Activated B cell treated with CpG ODN at 0.5 μM for 24 hours (primary cell): ENCODE results near the gene ERBB4. TPM values are rescaled to one million over a fixed set of nuclear protein-coding genes. Genes with fewer than 3 reads are reported as not detected.

Experiments used
- ATAC-seq: fragments of 200-7000 bp; cut with Tn5 transposase; one replicate; pipeline ENCODE4 v1.10.0; 2021; ENCODE audit warnings: low read depth, mild to moderate bottlenecking, moderate library complexity
- CTCF ChIA-PET: fragments of 350-600 bp; sonication (Branson Sonifier 250); formaldehyde crosslinking; loops from one replicate; lab custom pipeline; 2021; ENCODE audit warnings: antibody characterized with exemption; lab: Charles Lee
- POLR2A ChIA-PET: fragments of 350-600 bp; sonication (Branson Sonifier 250); formaldehyde crosslinking; loops from one replicate; lab custom pipeline; 2021; ENCODE audit warnings: antibody characterized with exemption; lab: Charles Lee
- DNase-seq: peaks from one replicate; pipeline ENCODE4 v3.0.0; 2022
- H3K27ac Mint-ChIP-seq: one replicate; pipeline ENCODE4 v1.8.0; 2020; ENCODE audit warnings: mixed read lengths
- H3K27me3 Mint-ChIP-seq: one replicate; pipeline ENCODE4 v1.8.0; 2021; ENCODE audit warnings: mixed read lengths
- H3K36me3 Mint-ChIP-seq: one replicate; pipeline ENCODE4 v1.8.0; 2021; ENCODE audit warnings: low read depth, mixed read lengths
- H3K4me1 Mint-ChIP-seq: one replicate; pipeline ENCODE4 v1.8.0; 2021; ENCODE audit warnings: mixed read lengths
- H3K4me3 Mint-ChIP-seq: one replicate; pipeline ENCODE4 v1.8.0; 2020; ENCODE audit warnings: mild to moderate bottlenecking, mixed read lengths
- H3K9me3 Mint-ChIP-seq: one replicate; pipeline ENCODE4 v1.8.0; 2020; ENCODE audit warnings: mixed read lengths
- intact Hi-C: fragments of 100-400 bp; cut with micrococcal nuclease; formaldehyde crosslinking; loops from one replicate; pipeline ENCODE4 v1.15.1; 2024
- total RNA-seq: library from RNA; stranded (reverse); gene quantifications from 2 replicates; pipeline ENCODE4 v1.2.3, GENCODE V29; 2022
- TF ChIP-seq, protein P1 (sequence below): fragments of 200-600 bp; IDR thresholded peaks from one replicate; pipeline ENCODE4 v1.8.0; 2022; ENCODE audit warnings: antibody characterized with exemption, mild to moderate bottlenecking

The ERBB4 gene
- total RNA-seq, 1 donor from 2014 or later, result not detected

DNA sequence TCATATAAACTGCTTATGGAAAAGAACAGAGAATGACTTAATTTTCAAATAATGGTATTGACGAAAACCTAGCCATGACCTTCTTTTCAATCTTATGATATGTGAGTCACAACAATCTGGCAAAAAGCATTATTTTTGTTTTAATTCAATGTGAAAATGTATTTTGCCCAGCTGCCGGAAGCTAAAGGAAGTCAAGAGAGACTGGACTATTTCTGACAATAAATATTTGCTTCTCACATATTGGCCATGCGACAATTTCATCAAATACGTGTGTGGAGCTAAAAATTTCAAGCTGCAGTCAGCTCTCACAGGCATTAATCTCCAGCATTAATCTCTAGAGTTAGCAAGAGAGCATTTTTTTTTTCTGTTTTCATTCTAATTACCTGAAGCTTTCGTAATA lies 1101.2 kb downstream of the ERBB4 start:
- intact Hi-C loops, result no loop called here
- Mint-ChIP-seq H3K27ac (no peak overlapping the region), H3K9me3 (peaks cover 3% of the 10 kb centered on the region), H3K4me1 (no peaks in the 10 kb centered on the region), H3K36me3 (no peaks in the 10 kb centered on the region), H3K4me3 (no peak overlapping the region), H3K27me3 (no peaks in the 10 kb centered on the region)
- TF ChIP-seq, protein P1, sequence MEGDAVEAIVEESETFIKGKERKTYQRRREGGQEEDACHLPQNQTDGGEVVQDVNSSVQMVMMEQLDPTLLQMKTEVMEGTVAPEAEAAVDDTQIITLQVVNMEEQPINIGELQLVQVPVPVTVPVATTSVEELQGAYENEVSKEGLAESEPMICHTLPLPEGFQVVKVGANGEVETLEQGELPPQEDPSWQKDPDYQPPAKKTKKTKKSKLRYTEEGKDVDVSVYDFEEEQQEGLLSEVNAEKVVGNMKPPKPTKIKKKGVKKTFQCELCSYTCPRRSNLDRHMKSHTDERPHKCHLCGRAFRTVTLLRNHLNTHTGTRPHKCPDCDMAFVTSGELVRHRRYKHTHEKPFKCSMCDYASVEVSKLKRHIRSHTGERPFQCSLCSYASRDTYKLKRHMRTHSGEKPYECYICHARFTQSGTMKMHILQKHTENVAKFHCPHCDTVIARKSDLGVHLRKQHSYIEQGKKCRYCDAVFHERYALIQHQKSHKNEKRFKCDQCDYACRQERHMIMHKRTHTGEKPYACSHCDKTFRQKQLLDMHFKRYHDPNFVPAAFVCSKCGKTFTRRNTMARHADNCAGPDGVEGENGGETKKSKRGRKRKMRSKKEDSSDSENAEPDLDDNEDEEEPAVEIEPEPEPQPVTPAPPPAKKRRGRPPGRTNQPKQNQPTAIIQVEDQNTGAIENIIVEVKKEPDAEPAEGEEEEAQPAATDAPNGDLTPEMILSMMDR, result no peak
- CTCF ChIA-PET, result interaction anchor here (1.5 kb wide), 1 partner anchor 18 kb away, joined by 4 read pairs; no protein-coding TSS in a partner anchor
- POLR2A ChIA-PET, result no interaction called here
- DNase-seq, result no peak
- ATAC-seq, result no peak

DNA sequence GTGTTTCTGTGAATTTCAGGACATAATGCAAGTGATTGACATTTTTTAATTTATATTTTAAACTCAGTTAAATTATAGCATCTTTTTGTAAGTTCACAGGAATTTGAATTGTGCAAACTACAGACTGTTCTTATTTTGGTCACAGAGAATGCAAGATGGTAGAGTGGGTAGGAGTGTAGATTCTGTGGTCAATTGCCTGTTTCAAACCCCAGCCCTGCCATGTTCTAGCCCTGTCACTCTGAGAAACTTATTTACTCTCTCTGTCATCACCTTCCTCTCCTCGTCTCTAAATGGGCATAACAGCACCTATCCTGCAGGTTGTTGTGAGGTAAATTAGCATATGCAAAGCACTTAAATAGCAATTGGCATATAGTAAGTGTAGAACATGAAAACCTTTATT lies 1102.4 kb downstream of the ERBB4 start:
- TF ChIP-seq, protein P1, result no peak
- Mint-ChIP-seq H3K36me3 (no peaks in the 10 kb centered on the region), H3K4me1 (no peaks in the 10 kb centered on the region), H3K9me3 (peaks cover 3% of the 10 kb centered on the region), H3K4me3 (no peak overlapping the region), H3K27ac (no peak overlapping the region), H3K27me3 (no peaks in the 10 kb centered on the region)
- DNase-seq (no peak), ATAC-seq (no peak)
- intact Hi-C loops, result no loop called here
- ChIA-PET POLR2A (no interaction called here), CTCF (no interaction called here)

DNA sequence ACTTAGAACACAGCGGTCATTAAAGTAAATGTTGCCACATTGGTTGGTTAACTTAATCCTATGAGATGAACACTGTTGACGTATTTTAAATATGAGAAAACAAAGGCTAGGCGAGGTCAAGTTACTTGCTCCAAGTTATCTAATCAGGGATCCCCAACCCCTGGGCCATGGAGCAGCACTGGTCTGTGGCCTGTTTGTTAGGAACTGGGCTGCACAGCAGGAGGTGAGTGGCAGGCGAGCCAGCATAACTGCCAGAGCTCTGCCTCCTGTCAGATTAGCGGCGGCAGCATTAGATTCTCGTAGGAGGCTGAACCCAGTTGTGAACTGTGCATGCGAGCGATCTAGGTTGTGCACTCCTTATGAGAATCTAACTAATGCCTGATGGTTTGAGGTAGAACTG lies 1103.3 kb downstream of the ERBB4 start:
- H3K4me1 Mint-ChIP-seq, result no peaks in the 10 kb centered on the region
- ChIA-PET POLR2A (no interaction called here), CTCF (interaction anchor here (1.2 kb wide), 1 partner anchor 20 kb away, joined by 3 read pairs; no protein-coding TSS in a partner anchor)
- no peaks in the 10 kb centered on the region for H3K27me3 Mint-ChIP-seq
- no peak overlapping the region for H3K27ac Mint-ChIP-seq
- H3K4me3 Mint-ChIP-seq, result no peak overlapping the region
- TF ChIP-seq, protein P1, result no peak
- no peak for ATAC-seq
- H3K36me3 Mint-ChIP-seq, result no peaks in the 10 kb centered on the region
- H3K9me3 Mint-ChIP-seq, result peaks cover 3% of the 10 kb centered on the region
- DNase-seq, result no peak
- intact Hi-C loops, result no loop called here

DNA sequence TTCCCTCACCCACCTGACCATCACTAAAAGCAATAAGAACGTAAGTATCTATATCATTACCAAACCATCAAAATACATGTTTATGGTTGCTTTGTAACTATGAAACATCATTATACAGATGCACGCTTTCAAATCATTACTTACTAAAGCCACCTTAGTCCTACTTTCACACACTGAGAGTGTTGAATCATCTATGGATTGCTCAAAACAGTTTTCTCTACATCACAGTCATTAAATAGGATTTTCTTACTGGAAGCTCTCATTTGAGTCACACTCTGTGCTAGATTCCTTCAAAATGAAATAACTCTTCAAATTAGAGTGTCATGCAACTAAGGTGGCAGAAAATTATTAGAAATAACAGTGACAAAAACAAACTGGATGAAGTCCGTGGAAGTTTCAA lies 1103.8 kb downstream of the ERBB4 start:
- CTCF ChIA-PET, result interaction anchor here (1.2 kb wide), 1 partner anchor 21 kb away, joined by 3 read pairs; no protein-coding TSS in a partner anchor
- Mint-ChIP-seq H3K27me3 (no peaks in the 10 kb centered on the region), H3K4me1 (no peaks in the 10 kb centered on the region), H3K9me3 (peaks cover 3% of the 10 kb centered on the region), H3K27ac (no peak overlapping the region), H3K4me3 (no peak overlapping the region), H3K36me3 (no peaks in the 10 kb centered on the region)
- DNase-seq (no peak), ATAC-seq (no peak)
- TF ChIP-seq, protein P1, result no peak
- POLR2A ChIA-PET, result no interaction called here
- intact Hi-C loops, result no loop called here

DNA sequence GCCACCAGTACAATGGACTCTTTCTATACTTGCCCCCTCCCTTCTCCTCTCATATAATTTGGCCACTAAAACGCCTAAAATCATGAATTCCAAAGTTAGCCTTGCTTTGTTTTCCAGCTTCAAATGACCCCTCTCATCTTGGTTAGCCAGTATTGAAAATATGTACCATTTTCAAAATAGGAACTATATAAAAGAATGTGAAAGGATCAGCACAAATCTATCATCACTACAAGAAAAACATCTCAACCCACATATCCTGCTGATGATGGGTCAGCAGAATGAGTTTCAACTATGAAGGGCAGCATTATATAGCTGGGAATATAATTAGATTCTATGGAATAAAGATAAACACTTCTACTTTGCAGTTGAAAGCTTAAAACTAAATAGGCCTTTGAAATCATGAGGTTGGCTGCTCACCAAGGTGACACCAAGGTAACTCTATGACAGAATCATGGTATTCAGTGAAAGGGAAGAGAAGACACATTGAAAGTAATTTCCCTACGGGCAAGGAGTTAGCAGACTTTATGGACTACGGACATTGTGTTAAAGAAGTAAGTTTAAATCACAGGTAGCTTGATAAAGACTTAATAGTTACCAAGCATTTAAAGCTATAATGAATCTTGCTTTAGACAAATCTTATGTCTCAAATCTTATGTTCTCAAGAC lies 1109.2 kb downstream of the ERBB4 start:
- H3K4me3 Mint-ChIP-seq, result no peak overlapping the region
- TF ChIP-seq, protein P1, result no peak
- DNase-seq (no peak), ATAC-seq (no peak)
- no peak overlapping the region for H3K27ac Mint-ChIP-seq
- no peaks in the 10 kb centered on the region for H3K36me3 Mint-ChIP-seq
- peaks cover 3% of the 10 kb centered on the region for H3K9me3 Mint-ChIP-seq
- POLR2A ChIA-PET, result no interaction called here
- no peaks in the 10 kb centered on the region for H3K4me1 Mint-ChIP-seq
- no peaks in the 10 kb centered on the region for H3K27me3 Mint-ChIP-seq
- CTCF ChIA-PET, result no interaction called here
- intact Hi-C loops, result no loop called here
